Activated T-cell treated with anti-CD3 and anti-CD28 coated beads for 48 hours (primary cell): ENCODE results near the gene ERVK3-1.
A peak's percentile ranks its signal among the peaks of the same experiment; 100 is the strongest.
"Not testable (repeated sequence)": the region's sequence is repeated elsewhere in the genome, so short reads cannot be mapped to it uniquely, and the experiment has no call there.

Experiments
- DNase-seq: peaks from one replicate; pipeline ENCODE4 v3.0.0-alpha.2; 2020; ENCODE audit warnings: low read depth

Gene ERVK3-1, protein sequence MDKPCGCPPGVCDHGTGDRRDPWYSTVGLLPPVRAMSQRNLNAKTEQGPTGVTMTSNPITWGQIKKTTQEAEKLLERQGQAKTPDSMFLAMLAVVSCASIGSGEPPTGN

DNA sequence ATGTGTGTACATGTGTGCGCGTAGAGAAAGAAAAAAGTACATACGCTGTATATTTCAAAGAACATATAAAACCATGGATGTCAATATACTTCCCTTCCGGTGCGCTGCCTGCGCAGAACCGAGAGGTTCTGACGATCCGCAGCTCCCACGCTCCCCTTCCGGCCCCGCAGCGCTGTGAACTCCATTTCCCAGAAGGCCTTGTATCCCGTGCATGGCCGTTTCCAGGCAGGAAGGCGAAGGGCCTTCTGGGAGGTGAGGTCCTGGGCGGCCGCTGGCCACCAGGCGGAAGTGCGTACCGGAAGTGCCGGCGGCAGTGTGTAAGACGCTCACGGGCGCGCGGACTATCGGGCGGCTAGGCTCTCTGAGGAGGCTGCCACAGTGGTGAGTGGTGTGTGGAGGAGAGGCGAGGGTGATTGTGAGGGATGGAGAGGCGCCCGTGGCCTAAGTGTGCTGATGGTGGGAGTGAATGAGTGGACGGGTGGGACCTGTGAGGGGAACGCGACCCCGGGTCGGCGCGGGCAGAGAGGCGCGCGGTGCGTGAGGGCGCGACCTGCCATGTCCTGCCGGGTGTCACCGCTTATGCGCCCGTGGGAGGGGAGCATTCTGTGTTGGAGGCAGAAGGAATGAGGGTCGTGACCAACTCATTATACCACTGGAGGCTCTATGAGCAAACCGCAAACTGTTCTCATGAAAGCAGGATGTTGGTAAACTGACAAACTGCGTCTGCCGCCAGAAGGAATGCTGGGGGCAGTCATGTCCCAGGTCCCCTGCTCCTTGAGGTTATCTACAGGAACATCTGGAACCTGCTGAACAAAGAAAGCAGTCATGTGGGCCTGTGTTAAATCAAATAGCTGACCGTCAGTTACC, at the start of gene ERVK3-1:
Gene ERVK3-1, plus strand, starts transcription at position 313 of the 867 bp plus-strand sequence. CDS start 6,792 bp downstream, outside the sequence.
- DNase-seq = peak; percentile 92

DNA sequence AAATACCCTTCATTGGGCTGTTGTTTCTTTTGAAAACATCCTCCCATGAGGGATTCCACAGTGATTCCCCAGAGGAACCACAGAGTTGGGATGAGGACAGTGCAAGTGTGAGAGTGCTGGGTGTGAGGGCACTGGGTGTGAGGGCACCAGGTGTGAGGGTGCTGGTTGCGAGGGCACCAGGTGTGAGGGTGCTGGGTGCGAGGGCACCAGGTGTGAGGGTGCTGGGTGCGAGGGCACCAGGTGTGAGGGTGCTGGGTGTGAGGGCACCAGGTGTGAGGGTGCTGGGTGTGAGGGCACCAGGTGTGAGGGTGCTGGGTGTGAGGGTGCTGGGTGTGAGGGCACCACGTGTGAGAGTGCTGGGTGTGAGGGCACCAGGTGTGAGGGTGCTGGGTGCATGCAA, 46.9 kb upstream of the ERVK3-1 start:
- DNase-seq = not testable (repeated sequence)

DNA sequence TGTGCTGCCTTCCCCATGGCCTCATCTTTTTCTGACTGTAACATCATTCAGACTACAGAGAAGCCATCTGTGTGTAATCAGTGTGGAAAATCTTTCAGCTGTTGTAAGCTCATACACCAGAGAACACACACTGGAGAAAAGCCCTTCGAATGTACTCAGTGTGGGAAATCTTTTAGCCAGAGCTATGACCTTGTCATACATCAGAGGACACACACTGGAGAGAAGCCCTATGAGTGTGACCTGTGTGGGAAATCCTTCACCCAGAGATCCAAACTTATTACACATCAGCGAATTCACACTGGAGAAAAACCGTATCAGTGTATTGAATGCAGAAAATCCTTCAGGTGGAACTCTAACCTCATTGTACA, 43.6 kb upstream of the ERVK3-1 start:
- DNase-seq = no peak

DNA sequence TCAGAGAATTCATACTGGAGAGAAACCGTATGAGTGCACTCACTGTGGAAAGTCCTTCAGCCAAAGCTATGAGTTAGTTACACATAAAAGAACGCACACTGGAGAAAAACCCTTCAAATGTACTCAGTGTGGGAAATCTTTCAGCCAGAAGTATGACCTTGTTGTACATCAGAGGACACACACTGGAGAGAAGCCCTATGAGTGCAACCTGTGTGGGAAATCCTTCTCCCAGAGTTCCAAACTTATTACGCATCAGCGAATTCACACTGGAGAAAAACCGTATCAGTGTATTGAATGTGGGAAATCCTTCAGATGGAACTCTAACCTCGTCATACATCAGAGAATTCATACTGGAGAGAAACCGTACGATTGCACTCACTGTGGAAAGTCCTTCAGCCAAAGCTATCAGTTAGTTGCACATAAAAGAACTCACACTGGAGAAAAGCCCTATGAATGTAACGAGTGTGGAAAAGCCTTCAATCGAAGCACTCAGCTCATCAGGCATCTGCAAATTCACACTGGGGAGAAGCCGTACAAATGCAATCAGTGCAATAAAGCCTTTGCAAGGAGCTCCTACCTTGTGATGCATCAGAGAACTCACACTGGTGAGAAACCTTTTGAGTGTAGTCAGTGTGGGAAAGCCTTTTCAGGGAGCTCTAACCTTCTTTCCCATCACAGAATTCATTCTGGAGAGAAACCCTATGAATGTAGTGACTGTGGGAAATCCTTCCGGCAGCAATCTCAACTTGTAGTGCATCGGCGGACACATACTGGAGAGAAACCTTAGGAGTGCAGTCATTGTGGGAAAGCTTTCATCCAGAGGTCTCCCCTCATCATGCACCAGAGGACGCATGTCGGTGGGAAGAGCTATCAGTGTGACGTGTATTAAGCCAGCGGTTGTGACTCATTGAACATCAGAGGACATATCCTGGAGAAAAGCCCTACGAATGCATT, 42.9 kb upstream of the ERVK3-1 start:
- DNase-seq = no peak

DNA sequence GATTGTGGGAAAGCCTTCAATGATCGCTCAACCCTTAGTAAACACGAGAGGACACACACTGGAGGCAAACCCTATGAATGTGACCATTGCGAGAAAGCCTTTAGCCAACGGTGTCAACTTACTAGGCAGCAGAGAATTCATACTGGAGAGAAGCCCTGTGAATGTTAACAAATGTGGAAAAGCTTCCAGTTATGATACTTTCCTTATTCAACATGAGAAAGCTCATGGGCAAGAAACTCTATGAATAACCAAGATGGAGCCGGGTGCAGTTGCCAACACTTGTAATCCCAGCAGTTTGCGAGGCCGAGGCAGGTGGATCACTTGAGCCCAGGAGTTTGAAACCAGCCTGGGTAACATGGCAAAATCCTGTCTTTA, 42.3 kb upstream of the ERVK3-1 start:
- no peak for DNase-seq

DNA sequence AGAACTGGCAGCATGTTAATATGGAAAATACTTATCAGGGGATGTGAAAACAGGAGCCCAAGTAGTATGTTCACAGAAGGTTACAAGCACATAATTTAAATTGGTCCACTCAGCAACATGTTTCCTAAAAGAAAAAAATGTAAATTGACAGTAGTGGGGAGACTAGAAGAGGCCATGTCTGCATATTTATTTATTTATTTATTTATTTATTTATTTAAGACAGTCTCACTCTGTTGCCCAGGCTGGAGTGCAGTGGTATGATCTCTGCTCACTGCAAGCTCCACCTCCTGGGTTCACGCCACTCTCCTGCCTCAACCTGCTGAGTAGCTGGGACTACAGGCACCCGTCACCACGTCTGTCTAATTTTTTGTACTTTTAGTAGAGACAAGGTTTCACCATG, 40.1 kb upstream of the ERVK3-1 start:
- DNase-seq = no peak

DNA sequence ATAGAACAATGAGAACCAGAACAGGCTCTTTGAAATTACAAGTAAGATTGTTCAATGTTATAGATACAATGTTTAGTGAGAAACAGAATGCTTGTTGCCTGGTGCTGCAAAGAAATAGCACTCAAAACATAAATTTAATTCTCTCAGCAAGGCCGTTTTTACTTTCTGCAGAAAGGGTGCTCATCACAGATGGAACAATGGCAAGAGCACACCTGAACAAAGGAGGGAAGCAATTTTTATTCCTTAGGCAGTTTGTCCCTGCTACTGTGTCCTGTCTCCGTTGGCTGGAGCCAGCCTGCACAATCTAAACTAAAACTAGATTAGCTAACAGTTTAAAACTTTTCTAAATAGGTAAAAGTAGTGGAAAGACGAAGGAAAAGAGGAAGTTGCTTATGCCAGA, 36.8 kb upstream of the ERVK3-1 start:
- DNase-seq = no peak

DNA sequence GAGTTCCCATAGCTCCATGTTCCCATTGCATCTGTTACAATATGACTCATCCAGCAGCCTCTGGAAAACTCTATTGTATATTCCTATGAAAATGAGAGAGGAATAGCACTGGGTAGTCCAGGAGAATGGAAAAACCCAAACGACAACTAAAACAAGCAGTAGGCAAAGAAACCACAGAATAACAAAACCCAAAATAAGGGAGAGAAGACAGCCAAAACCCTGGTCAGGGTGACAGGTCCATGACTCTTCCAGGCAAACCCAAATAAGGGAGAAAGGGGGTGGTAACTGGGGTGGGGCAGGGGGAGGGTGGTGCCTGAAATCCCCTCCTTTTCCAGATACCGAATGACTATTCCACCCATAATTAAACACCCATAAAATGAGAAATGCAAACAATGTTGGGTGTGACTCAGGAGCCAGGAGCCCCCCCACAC, 30.4 kb upstream of the ERVK3-1 start:
- no peak for DNase-seq

DNA sequence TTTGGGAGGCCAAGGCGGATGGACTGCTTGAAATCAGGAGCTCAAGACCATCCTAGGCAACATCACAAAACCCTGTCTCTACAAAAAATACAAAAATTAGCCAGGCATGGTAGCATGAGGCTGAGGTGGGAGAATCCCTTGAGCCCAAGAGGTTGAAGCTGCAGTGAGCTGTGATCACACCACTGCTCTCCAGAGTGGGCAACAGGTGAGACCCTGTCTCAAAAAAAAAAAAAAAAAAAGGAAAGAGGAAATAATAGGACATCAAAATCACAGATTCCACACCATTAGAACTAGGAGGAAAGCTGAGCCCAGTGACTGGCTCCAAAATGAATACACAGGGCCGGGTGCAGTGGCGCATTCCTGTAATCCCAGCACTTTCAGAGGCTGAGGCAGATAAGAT, 29.6 kb upstream of the ERVK3-1 start:
- DNase-seq = no peak

DNA sequence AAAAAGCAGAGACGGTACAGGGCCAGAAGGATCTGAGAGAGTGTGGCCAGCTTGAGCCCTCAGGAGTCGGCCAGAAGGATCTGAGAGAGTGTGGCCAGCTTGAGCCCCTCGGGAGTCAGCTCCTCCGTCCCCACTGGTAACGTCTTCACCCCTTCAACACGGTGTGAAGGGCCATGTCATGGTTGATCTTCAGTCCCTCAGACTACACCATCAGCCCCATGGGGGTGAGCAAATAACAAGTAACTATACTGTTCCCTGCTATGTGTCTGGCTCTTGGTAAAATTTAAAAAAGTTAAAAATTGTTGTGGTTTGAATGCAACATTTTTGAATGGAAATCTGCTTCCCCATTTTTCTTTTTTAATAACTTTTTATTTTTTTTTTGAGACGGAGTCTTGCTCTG, 28.0 kb upstream of the ERVK3-1 start:
- DNase-seq = no peak

DNA sequence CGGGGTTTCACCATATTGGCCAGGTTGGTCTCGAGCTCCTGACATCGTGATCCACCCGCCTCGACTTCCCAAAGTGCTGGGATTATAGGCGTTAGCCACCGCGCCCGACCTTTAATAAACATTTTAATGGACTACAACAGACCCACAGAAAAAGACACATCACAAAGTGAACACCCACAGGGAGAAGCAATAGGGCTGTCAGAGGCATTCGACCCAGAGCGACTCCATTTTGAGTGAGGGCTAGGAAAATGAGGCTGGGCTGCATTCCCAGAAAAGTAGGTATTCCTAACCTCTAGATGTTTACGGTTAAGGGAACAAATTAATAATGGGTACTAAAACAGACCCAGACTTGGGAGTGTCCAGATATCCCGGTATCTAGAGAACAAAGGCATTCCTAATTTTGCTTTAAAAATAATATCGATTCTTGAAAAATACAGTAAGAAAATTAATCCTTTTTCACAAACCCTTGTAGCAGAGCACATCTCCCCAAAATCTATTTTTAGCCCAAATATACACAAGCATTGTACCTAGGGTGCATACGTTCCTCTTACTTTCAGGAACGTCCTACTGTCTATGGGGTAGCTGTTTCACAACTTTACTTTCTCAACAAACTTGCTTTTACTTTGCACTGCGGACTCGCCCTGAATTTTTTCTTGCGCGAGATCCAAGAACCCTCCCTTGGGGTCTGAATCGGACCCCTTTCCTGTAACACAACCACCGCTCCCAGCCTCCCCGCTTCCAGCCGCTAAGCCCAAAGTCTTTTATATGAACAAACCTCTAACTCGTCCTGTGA, 27.2 kb upstream of the ERVK3-1 start:
- no peak for DNase-seq

DNA sequence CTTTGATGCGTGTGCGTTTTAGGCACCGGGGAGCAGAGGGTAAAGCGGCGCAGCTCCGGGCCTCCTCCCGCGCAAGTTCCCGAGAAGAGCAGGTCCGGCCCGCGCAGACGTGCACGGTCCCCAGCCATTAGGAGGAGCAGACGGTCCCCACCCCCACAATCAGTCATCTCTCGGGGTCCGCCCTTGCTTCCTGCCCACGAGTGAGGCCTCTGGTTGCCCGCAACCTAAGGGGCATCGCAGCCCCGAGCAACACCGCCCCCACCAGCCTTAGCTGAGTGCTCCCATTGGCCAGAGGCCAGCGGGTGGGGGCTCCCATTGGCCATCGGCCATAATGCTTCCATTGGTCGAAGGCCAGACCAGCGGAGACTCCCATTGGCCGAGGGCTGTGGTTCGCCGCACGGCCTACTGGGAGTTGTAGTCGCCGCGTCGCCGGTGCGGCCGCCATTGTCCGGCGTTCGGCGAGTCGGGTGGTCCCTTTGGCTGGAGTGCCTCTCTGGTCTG, 26.6 kb upstream of the ERVK3-1 start, which contains the start of gene ZNF8:
Gene ZNF8, plus strand, starts transcription at position 415 of the 501 bp plus-strand sequence. CDS start 127 bp downstream, outside the sequence.
- peak; percentile 98 for DNase-seq

DNA sequence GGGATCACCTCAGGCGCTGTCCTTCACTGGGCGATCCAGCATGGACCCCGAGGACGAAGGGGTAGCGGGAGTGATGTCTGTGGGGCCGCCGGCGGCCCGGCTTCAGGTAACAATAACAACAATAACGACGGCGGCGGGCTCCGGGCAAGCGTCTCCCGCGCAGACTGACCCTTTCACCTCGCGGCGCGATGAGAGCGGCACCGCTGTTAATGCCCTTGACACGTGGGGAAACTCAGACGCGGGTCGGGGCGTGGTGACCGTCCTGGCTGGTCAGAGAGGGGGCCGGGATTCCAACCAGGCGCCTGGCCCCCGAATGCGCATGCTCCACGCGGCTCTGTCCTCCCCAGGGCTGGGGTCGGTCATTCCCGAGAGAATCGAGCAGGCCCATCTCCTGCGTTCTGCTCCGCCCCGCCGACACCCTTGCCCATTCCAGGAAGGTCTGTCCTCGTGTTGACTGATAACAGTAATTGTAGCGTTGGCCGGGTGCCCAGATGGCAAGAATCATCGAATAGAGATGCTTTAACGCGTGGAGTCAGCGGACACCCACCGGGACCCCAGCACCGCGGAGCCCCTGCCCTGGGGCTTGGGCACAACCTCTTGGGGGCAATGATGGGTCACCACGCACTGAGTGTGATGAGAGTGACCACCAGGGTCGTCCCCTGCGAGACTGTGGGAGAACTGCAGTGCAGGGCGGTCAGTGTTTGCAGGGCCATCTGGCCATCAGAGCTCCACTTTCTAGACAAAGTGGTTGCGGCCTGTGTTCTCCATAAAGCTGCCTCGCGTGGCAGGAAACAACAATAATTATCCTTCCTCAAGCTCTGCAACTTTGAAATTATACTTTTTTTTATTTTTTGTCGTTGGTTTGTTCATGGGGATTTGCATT, 25.9 kb upstream of the ERVK3-1 start:
- DNase-seq = peak; percentile 35

DNA sequence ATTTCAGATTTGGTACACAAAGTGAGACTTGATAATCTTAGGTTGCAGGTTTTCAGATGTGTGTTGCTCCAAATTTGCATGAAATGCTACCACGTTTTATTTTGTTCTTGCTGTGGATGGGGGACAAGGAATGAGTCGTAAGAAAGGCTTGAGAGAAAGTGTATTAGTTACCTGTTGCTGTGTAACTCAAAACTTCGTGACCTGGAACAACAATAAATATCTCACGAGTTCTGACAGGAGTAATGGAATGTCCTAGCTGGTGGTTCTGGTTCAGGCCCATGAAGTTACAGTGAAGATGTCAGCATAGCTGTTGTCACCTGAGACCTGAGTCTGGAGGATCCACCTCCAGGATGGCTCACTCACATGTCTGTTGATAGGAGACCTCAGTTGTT, 25.3 kb upstream of the ERVK3-1 start:
- DNase-seq = no peak

DNA sequence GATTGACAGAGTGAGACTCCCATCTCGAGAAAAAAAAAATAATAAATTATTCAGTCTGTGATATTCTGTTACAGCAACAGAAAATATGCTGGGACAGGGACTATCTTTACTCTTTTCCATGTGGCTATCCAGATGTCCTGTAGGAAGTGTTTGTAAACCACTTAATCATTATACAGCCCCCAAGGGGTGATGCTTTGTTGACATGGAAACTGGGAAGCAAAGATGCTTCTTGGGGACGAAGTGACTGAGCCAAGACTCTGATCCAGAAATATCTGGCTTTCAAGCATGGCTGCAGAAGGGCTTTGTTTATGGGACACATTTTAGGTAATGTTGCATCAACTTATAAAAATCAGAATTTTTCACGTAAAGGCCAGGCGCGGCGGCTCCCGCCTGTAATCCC, 21.0 kb upstream of the ERVK3-1 start:
- no peak for DNase-seq

DNA sequence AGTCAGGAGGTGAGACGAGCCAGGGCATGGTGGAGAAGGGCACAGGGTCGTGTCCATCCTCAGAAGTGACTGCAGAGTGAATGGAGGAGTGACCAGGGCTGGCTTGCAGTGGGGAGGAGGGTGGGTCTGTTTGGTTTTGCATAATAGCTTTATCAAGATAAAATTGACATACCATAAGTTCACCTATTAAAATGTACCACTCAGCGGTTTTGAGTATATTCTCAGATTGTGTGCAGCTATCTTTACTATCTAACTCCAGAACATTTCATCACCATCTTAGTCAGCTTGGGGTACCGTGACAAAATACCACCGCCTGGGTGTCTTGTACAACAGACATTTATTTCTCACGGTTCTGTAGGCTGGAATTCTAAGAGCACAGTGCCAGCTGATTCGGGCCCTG, 13.2 kb upstream of the ERVK3-1 start:
- no peak for DNase-seq

DNA sequence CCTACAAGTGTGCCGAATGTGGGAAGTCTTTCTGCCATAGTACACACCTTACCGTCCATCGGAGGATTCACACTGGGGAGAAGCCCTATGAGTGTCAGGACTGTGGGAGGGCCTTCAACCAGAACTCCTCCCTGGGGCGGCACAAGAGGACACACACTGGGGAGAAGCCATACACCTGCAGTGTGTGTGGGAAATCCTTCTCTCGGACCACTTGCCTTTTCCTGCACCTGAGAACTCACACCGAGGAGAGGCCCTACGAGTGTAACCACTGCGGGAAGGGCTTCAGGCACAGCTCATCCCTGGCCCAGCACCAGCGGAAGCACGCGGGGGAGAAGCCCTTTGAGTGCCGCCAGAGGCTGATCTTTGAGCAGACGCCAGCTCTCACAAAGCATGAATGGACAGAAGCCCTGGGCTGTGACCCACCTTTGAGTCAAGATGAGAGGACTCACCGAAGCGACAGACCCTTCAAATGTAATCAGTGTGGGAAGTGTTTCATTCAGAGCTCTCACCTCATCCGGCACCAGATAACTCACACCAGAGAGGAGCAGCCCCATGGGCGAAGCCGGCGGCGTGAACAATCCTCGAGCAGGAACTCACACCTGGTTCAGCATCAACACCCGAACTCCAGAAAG, 10.3 kb upstream of the ERVK3-1 start:
- DNase-seq = no peak

DNA sequence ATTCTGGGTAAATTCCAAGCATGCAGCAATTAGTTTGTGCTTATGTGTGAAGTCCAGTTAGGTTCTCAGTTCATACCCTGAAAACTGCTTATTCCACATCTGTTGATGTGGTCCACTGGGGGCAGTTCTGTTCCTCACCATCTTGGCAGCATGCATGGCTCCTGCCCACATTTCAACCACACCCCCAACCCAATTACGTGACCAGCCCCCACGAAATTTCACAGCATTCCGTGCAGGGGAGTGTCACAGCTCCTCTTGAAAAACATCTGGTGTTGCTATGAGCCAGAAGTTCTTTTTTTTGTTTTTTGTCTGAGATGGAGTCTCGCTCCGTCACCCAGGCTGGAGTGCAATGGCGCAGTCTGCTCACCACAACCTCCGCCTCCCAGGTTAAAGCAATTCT, 9.1 kb upstream of the ERVK3-1 start:
- DNase-seq = no peak

DNA sequence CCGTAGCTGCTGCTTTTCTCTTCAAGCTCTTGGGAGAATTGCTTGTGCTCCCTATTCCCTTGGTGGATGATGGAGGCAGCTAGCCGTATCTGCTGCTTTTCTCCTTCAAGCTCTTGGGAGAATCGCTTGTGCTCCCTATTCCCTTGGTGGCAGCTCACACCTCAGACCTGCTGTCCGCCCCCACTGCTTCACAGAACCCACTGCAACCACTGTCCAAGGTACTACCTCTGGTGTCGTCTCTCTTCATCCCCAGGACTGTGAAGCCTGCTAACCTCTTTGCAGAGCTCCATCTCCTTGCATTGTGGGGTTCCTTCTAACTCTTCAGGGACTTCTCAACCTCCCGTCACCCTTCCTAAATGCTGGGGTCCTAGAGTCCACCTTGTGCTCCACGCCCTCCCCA, 4.6 kb upstream of the ERVK3-1 start:
- no peak for DNase-seq

DNA sequence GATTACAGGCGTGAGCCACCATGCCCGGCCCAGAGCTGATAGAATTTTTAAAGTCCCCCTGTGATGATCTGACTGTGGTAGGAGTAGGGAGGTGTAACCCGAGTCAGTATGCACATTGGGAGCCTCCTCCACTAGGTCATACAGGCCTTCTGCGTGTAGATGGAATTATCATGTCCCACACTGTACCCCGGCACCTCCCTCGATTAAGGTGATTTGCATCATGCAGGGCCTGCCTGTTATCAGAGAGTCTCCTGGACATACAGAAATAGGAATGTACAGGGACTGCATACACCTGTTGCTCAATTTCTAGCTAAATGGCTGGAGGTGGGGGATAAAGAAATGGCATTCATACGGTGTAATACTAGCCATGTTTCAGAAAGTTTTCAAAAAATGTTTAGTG, 922 bp upstream of the ERVK3-1 start:
- DNase-seq = no peak
